HG03196 (cell line): ENCODE data around the gene ACTMAP.
"Not testable (repeated sequence)": the region's sequence is repeated elsewhere in the genome, so short reads cannot be mapped to it uniquely, and the experiment has no call there.

ENCODE experiments used
- ATAC-seq: cut with Tn5 transposase; IDR thresholded peaks from one replicate; pipeline ENCODE4 v1.9.1; 2021; ENCODE audit not compliant: unreplicated experiment

ACTMAP gene

GRCh38 chr19:40776364-40776763 is 26.1 kb upstream of the ACTMAP start:
- no peak for ATAC-seq

GRCh38 chr19:40775632-40776022 is 25.4 kb upstream of the ACTMAP start:
- no peak for ATAC-seq

GRCh38 chr19:40774916-40775631 is 24.8 kb upstream of the ACTMAP start, which contains the start of gene MIA:
MIA (plus strand) TSS chr19:40775521; CDS start chr19:40775543, 22 bp downstream.
- no peak for ATAC-seq

GRCh38 chr19:40771101-40771862 is 21.0 kb upstream of the ACTMAP start:
- ATAC-seq, result not testable (repeated sequence)

GRCh38 chr19:40768869-40769268 is 18.6 kb upstream of the ACTMAP start:
- no peak for ATAC-seq

GRCh38 chr19:40766385-40766784 is 16.1 kb upstream of the ACTMAP start:
- ATAC-seq, result not testable (repeated sequence)

GRCh38 chr19:40763963-40764362 is 13.7 kb upstream of the ACTMAP start:
- no peak for ATAC-seq

- ATAC-seq, result no peak
These were observed 13.2 kb upstream of the ACTMAP start for GRCh38 chr19:40763526-40763925.

- no peak for ATAC-seq
These were observed 12.6 kb upstream of the ACTMAP start for GRCh38 chr19:40762754-40763470.

- no peak for ATAC-seq
These were observed 9.1 kb upstream of the ACTMAP start for GRCh38 chr19:40759352-40759751.

- no peak for ATAC-seq
These were observed 8.2 kb upstream of the ACTMAP start for GRCh38 chr19:40758491-40758890.

- no peak for ATAC-seq
These were observed 6.3 kb upstream of the ACTMAP start for GRCh38 chr19:40756502-40757110.

GRCh38 chr19:40755791-40756190 is 5.5 kb upstream of the ACTMAP start:
- ATAC-seq, result no peak

- no peak for ATAC-seq
These were observed 5.0 kb upstream of the ACTMAP start for GRCh38 chr19:40755248-40755624.

- ATAC-seq, result no peak
These were observed 4.5 kb upstream of the ACTMAP start for GRCh38 chr19:40754611-40755247.

GRCh38 chr19:40752257-40752781 is 2.0 kb upstream of the ACTMAP start:
- no peak for ATAC-seq

GRCh38 chr19:40750874-40751537 is 729 bp upstream of the ACTMAP start, which contains the start of gene SNRPA:
SNRPA (plus strand) TSS chr19:40751203; CDS start chr19:40751409, 206 bp downstream.
- ATAC-seq, result peak; percentile 48

- no peak for ATAC-seq
These were observed 2.7 kb downstream of the ACTMAP start for GRCh38 chr19:40747536-40747935.

- no peak for ATAC-seq
These were observed 4.9 kb downstream of the ACTMAP start for GRCh38 chr19:40745402-40745780.
